RKO (cell line): ENCODE data around the gene ARRDC4.
"Not testable (repeated sequence)": the region's sequence is repeated elsewhere in the genome, so short reads cannot be mapped to it uniquely, and the experiment has no call there.

Source experiments
- DNase-seq: peaks from one replicate; pipeline ENCODE4 v3.0.0-alpha.2; 2016; ENCODE audit warnings: low spot score

Gene ARRDC4

DNA sequence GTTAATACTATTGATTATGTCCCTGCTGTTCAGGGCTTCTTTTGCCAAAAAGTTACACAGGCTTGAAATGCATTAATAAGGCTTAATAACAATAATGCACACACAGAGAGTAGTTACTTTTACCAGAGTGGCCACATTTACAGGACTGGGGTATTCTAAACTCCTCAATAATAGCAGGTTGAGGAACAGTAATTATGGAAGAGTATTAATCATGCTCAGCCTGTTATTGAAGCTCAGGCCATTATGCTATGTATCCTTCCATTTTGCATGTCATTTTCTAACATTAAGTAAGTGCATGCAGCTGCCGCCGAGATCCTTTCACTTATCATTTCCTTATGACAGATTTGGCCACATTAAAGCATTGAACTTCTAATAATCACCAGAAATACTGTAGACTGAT is 5.7 kb downstream of the ARRDC4 start:
- no peak for DNase-seq

DNA sequence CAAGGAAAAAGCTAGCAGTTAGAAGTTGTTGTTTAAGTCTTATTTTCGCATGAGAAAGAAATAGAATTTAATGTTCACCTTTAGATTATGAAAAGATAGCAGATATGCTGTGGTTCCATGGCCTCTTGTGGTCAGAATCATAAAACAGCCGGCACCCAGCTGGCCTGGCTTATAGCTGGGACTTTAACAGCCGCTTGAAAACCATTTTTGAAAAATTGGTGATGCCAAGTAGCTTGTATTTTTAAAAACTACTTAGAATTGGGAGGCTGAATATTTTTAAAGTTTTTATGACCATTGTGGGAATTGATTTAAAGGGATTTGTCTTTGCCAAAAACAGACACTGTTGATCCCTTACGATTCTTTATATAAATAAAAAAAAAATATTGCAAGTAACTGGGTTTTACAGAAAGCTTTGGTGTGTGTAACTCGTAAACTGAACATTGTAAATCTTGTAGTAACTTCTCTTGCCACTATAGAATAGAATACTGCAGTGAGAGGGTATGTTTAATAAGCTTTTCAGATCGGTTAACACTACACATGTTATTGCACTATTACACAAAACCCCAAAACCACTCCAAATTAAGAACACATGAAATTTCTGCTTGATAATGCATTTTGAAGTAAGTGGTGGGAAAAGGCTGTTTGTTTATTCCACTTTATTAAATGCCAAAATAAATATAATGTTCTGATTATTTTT is 6.6 kb downstream of the ARRDC4 start:
- no peak for DNase-seq

- DNase-seq: no peak
Observed at GRCh38 chr15:97967881-97968280, 7.4 kb downstream of the ARRDC4 start.

- no peak for DNase-seq
Observed at GRCh38 chr15:97968380-97968779, 7.9 kb downstream of the ARRDC4 start.

GRCh38 chr15:97972366-97972765 is 11.9 kb downstream of the ARRDC4 start:
- DNase-seq: no peak

DNA sequence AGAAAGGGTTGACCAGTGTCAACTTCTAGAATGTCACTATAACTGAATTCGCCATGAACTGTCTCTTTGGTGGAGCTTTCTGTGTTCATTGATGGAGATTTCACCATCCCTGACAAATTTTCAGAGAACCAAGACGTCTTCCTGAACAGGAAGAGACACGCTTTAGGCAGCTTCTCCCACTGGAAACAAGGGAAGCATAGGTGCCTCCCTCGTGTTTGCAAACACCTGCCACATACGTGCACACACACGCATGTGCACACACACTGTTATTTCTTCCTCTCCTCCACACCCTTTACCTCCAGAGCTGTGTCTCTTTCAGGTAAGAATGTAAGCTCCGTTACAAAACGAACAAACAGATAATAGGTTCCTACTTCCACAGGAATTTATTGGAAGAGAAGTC is 15.6 kb downstream of the ARRDC4 start:
- DNase-seq: no peak

DNA sequence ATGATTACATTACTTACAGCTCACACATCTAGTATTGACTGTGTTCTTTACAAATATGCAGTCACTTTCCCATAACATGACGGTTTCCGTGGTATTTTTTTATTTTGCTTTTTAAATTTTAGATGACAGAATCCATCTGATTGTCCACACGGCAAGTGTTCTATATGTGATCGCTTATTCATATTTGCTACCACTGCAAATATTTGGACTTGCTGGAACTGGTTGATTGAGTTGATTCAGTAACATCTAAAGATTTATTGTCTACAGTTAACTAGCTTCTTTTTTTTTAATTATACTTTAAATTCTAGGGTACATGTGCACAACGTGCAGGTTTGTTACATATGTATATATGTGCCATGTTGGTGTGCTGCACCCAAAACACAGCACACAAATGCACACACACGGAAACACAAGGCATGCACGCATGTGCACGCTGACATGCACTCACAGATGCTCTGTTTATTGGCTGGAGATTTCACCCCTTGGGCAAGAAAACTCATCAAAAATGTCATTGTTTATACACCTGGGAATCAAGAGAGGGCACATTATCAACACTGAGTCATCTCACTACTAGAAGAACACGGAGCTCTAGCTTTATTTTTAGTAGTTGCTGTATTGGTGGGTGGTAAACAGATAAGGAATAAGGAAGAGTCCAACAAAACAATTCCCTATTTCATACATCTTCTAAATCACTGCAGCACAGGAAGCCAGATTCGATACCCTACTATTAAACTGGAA is 16.4 kb downstream of the ARRDC4 start:
- DNase-seq: no peak

- DNase-seq: no peak
Observed at GRCh38 chr15:97977734-97978133, 17.2 kb downstream of the ARRDC4 start.

GRCh38 chr15:97978401-97979139 is 18.1 kb downstream of the ARRDC4 start:
- DNase-seq: no peak

- DNase-seq: no peak
Observed at GRCh38 chr15:97979140-97979520, 18.6 kb downstream of the ARRDC4 start.

DNA sequence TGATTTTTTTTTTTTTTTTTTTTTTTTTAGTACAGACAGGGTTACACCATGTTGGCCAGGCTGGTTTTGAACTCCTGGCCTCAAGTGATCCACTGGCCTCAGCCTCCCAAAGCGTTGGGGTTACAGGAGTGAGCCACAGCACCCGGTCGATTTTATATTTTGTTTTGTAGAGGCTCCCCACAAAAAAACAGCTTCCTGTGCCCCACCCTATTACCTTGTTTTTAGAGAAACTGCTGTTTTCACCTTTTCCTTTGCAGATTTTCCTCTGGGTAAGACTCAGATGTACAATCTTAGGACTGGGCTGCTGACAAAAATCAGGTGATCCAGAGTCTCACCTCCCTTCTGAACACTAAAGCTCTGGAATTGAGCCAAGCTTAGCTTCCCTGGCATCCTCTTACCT is 20.6 kb downstream of the ARRDC4 start:
- DNase-seq: no peak

DNA sequence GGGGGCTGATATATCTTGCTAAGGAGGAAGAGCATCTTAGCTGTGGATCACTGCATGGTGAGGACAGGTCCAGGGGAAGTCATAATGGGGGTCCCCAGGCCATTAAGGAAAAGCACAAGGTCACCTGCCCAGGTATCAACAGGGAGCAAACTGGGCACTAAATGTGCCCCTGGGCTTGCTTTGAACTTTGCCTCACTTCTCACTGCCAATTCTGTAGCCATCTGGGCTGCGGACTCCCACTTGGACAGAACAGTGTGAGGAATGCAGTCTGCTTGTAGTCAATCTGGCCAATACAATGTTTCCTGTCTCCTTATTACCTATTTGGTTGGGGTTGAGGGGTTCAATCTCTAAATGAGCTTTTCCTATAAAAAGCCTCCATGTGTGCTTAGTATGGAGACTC is 21.3 kb downstream of the ARRDC4 start:
- no peak for DNase-seq

- no peak for DNase-seq
Observed at GRCh38 chr15:97984157-97984556, 23.7 kb downstream of the ARRDC4 start.

DNA sequence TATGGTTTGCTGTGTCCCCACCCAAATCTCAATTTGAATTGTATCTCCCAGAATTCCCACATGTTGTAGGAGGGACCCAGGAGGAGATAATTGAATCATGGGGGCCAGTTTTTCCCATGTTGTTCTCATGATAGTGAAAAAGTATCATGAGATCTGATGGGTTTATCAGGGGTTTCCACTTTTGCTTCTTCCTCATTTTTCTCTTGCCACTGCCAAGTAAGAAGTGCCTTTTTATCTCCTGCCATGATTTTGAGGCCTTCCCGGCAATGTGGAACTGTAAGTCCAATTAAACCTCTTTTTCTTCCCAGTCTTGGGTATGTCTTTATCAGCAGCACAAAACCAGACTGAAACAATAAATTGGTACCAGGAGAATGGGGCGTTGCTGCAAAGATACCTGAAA is 25.5 kb downstream of the ARRDC4 start:
- DNase-seq: not testable (repeated sequence)

DNA sequence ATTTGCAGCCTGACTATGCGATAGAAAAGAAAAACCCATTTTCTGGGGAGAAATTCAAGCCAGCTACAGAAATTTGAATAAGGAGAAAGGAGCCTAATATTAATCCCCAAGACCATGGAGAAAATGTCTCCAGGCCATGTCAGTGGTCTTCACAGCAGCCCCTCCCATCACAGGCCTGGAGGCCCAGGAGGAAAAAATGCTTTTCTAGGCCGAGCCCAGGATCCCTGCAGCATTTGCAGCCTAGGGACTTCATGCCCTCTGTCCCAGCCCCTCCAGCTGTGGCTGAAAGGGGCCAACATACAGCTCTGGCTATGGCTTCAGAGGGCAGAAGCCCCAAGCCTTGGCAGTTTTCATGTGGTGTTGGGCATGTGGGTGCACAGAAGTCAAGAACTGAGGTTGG is 26.3 kb downstream of the ARRDC4 start:
- no peak for DNase-seq

DNA sequence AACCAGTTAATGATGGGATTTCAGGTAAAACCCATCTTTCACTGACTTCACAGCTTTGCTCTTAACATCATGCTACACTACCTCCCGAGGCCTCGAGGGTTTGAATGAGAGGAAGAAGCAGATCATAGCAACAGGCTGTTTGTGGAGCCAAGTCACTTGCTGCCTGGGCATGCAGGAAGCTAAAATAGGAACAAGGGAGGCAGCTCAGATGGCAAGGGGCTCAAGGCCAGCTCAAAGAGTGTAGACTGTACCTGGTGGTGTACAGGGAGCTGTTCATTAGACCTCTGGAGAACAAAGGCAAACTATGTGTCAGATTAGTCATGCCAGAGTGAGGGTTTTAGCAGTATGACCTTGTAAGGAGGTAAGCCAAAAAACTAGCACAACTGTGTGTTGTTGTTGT is 28.8 kb downstream of the ARRDC4 start:
- DNase-seq: no peak

DNA sequence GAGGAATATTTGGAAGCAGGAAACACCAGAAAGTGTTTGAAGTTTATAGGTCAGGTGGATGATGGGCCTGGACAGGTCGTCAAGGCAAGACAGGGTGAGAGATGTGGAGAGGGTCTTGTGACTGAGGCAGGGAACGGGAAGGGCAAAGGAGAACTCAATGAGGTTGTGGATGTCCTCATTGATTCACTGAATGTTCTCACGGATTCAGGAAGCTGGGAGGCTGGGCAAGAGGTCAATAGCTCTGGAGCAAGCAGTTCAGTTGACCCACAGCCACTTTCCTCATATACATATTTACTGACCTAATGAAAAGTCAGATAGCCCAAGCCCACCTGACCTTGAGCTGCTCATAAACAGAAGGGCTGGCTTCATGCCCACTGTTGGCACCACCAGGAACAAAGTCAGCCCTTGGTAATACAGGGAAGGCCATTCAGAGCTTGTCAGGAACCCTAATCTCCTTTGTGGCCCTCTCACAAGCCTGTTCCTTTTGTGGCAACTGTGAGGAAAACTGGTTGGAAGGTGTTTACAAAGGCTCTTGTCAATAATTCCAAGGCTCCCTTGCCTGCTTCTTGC is 31.6 kb downstream of the ARRDC4 start:
- no peak for DNase-seq

GRCh38 chr15:97992823-97993222 is 32.3 kb downstream of the ARRDC4 start:
- DNase-seq: no peak

DNA sequence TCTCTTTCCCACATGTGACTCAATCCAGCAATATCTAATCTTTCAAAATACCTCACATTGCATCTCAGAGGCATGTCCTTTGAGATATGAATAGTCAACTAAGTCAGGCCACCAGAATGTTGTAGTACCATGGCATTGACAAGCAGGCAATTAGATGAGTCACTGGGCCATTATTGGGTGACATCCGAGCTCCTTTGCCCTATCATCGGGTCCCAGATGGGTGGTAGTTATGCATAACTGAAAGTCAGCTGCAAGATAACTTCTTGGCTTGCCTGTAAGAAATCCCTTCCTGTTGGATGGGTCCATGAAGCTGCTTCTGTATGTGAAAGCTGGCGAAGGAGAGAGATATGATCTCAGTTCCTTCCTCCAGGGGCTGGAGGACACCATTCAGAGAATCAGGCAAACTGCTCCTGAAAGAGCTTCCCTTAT is 32.8 kb downstream of the ARRDC4 start:
- DNase-seq: peak; percentile 14

GRCh38 chr15:97994236-97994635 is 33.7 kb downstream of the ARRDC4 start:
- DNase-seq: no peak

DNA sequence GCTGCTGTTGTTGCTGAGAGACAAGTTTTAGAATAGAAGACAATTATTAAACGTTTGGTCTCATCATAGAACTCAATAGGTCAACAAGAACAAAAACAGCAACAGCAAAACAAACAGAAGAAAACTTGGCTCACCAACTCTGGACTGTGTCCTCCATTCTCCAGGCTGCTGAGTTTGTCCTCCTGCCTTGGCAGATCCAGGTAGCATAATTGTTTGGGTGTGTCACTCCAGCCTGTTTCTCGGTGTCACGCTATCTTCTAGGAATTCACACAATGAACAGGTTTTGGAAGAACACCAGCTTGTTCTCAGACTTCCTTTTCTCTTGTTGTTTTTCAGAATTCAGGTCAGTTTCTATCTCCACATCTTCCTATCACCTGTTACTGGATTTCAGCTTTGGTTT is 34.7 kb downstream of the ARRDC4 start:
- DNase-seq: no peak

- peak; percentile 29 for DNase-seq
Observed at GRCh38 chr15:97995881-97996603, 35.5 kb downstream of the ARRDC4 start.
